HEK293 (cell line): ENCODE measurements around the gene THAP2.

Experiments
- GFI1B ChIP-seq: fragments of 450-650 bp; formaldehyde crosslinking; IDR thresholded peaks from 2 replicates; pipeline ENCODE4 v1.5.1; 2016; ENCODE audit warnings: missing biosample characterization, missing genetic modification characterization
- REPIN1 ChIP-seq: fragments of 450-650 bp; formaldehyde crosslinking; IDR thresholded peaks from 2 replicates; pipeline ENCODE4 v1.5.1; 2017; ENCODE audit warnings: missing biosample characterization, missing genetic modification characterization, low read depth
- REST ChIP-seq: fragments of 450-650 bp; formaldehyde crosslinking; IDR thresholded peaks from 2 replicates; pipeline ENCODE4 v1.5.1; 2016; ENCODE audit warnings: missing biosample characterization, missing genetic modification characterization
- YY2 ChIP-seq: fragments of 450-650 bp; formaldehyde crosslinking; IDR thresholded peaks from 2 replicates; pipeline ENCODE4 v1.5.1; 2016; ENCODE audit warnings: missing biosample characterization, missing genetic modification characterization
- ZNF549 ChIP-seq: fragments of 450-650 bp; IDR thresholded peaks from 2 replicates; pipeline ENCODE4 v1.5.1; 2018; ENCODE audit warnings: missing biosample characterization, missing genetic modification characterization, mild to moderate bottlenecking, inconsistent platforms, moderate library complexity
- TF ChIP-seq, protein P1 (sequence below): fragments of 450-650 bp; formaldehyde crosslinking; IDR thresholded peaks from 2 replicates; pipeline ENCODE4 v1.5.1; 2016; ENCODE audit warnings: missing biosample characterization, missing genetic modification characterization

- TF ChIP-seq YY2 (tag by site-specific recombination) (no peak), REST (tag by site-specific recombination) (no peak), ZNF549 (no peak), REPIN1 (tag by site-specific recombination) (no peak), GFI1B (no peak)
- TF ChIP-seq, protein P1, sequence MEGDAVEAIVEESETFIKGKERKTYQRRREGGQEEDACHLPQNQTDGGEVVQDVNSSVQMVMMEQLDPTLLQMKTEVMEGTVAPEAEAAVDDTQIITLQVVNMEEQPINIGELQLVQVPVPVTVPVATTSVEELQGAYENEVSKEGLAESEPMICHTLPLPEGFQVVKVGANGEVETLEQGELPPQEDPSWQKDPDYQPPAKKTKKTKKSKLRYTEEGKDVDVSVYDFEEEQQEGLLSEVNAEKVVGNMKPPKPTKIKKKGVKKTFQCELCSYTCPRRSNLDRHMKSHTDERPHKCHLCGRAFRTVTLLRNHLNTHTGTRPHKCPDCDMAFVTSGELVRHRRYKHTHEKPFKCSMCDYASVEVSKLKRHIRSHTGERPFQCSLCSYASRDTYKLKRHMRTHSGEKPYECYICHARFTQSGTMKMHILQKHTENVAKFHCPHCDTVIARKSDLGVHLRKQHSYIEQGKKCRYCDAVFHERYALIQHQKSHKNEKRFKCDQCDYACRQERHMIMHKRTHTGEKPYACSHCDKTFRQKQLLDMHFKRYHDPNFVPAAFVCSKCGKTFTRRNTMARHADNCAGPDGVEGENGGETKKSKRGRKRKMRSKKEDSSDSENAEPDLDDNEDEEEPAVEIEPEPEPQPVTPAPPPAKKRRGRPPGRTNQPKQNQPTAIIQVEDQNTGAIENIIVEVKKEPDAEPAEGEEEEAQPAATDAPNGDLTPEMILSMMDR, result no peak
Observed at GRCh38 chr12:71626098-71626497, 38.0 kb upstream of the THAP2 start.
